Loucy (cell line): Measurements from ENCODE around the gene GGACT.

Experiments used
- H2AFZ ChIP-seq: fragments of 200-600 bp; sonication (generic); 2 replicates; pipeline ENCODE4 v1.6.0; 2016; ENCODE audit warnings: antibody characterized with exemption, mild to moderate bottlenecking, low read length, moderate library complexity
- H3F3A ChIP-seq: fragments of 200-600 bp; 2 replicates; pipeline ENCODE4 v1.6.0; 2016; ENCODE audit warnings: antibody characterized with exemption, low read depth, mild to moderate bottlenecking
- H3K27me3 ChIP-seq: fragments of 200-600 bp; sonication (generic); 2 replicates; pipeline ENCODE4 v1.6.1; 2014; ENCODE audit warnings: low read length, mild to moderate bottlenecking; ENCODE audit not compliant: insufficient read depth, poor library complexity, severe bottlenecking
- H3K36me3 ChIP-seq: fragments of 200-600 bp; sonication (generic); 2 replicates; pipeline ENCODE4 v1.6.1; 2016; ENCODE audit warnings: low read length; ENCODE audit not compliant: insufficient read depth
- H3K4me1 ChIP-seq: fragments of 200-600 bp; sonication (generic); 2 replicates; pipeline ENCODE4 v1.5.1; 2014; ENCODE audit warnings: low read length, mild to moderate bottlenecking; ENCODE audit not compliant: insufficient read depth, poor library complexity, severe bottlenecking
- H3K4me2 ChIP-seq: fragments of 200-600 bp; sonication (generic); 2 replicates; pipeline ENCODE4 v1.6.0; 2014; ENCODE audit warnings: antibody characterized with exemption, low read length, low read depth, mild to moderate bottlenecking; ENCODE audit not compliant: poor library complexity, severe bottlenecking
- H3K4me3 ChIP-seq: fragments of 200-600 bp; sonication (generic); 2 replicates; pipeline ENCODE4 v1.5.1; 2014; ENCODE audit warnings: low read length, mild to moderate bottlenecking, mixed read lengths; ENCODE audit not compliant: poor library complexity, severe bottlenecking
- H3K79me2 ChIP-seq: fragments of 200-600 bp; sonication (generic); 2 replicates; pipeline ENCODE4 v1.6.1; 2014; ENCODE audit warnings: low read length; ENCODE audit not compliant: insufficient read depth
- H3K9ac ChIP-seq: fragments of 200-600 bp; sonication (generic); 2 replicates; pipeline ENCODE4 v1.6.0; 2014; ENCODE audit warnings: mild to moderate bottlenecking, low read depth, low read length, moderate library complexity; ENCODE audit not compliant: poor library complexity, severe bottlenecking
- H3K9me2 ChIP-seq: fragments of 200-600 bp; sonication (generic); replicated peaks from 2 replicates; pipeline ENCODE4 v1.6.1; 2016; ENCODE audit warnings: low read depth, low read length, mixed read lengths
- H3K9me3 ChIP-seq: fragments of 200-600 bp; sonication (generic); 2 replicates; pipeline ENCODE4 v1.6.1; 2014; ENCODE audit warnings: mild to moderate bottlenecking, antibody characterized with exemption, low read length, low read depth; ENCODE audit not compliant: insufficient read depth
- H4K20me1 ChIP-seq: fragments of 200-600 bp; sonication (generic); 2 replicates; pipeline ENCODE4 v1.6.0; 2014; ENCODE audit warnings: antibody characterized with exemption, low read length, mild to moderate bottlenecking; ENCODE audit not compliant: insufficient read depth, poor library complexity, severe bottlenecking
- CTCF ChIP-seq: fragments of 200-600 bp; sonication (generic); conservative IDR thresholded peaks from 2 replicates; pipeline ENCODE4 v1.5.1; 2014; ENCODE audit warnings: mild to moderate bottlenecking, antibody characterized with exemption, low read length
- EZH2phosphoT487 ChIP-seq: fragments of 200-600 bp; IDR thresholded peaks from 2 replicates; pipeline ENCODE4 v1.6.1; 2018; ENCODE audit warnings: antibody characterized with exemption, mild to moderate bottlenecking, moderate library complexity, borderline replicate concordance

Gene GGACT

GRCh38 chr13:100521851-100522617 lies 66.6 kb downstream of the GGACT start:
- peak overlapping the region; percentile 72 for H3K4me2 ChIP-seq
- no peaks in the 10 kb centered on the region for H3F3A ChIP-seq
- H3K36me3 ChIP-seq, result no peaks in the 10 kb centered on the region
- H3K9ac ChIP-seq, result no peak overlapping the region
- no peak overlapping the region for H2AFZ ChIP-seq
- H3K79me2 ChIP-seq, result no peaks in the 10 kb centered on the region
- H3K27me3 ChIP-seq, result no peaks in the 10 kb centered on the region
- H3K9me3 ChIP-seq, result no peaks in the 10 kb centered on the region
- TF ChIP-seq CTCF (no peak), EZH2phosphoT487 (peak; percentile 56; the same call in 1 of the 2 replicates)
- H3K4me1 ChIP-seq, result peaks cover 18% of the 10 kb centered on the region
- H3K4me3 ChIP-seq, result peak overlapping the region; percentile 65
- peaks cover 27% of the 10 kb centered on the region for H4K20me1 ChIP-seq
- H3K9me2 ChIP-seq, result no peaks in the 10 kb centered on the region

- Histone ChIP-seq H3F3A (no peaks in the 10 kb centered on the region), H2AFZ (no peak overlapping the region), H3K9ac (no peak overlapping the region), H3K4me3 (peak overlapping the region; percentile 65), H3K4me1 (peaks cover 18% of the 10 kb centered on the region), H3K4me2 (peak overlapping the region; percentile 72), H3K27me3 (no peaks in the 10 kb centered on the region), H3K9me3 (no peaks in the 10 kb centered on the region), H3K79me2 (no peaks in the 10 kb centered on the region), H3K9me2 (no peaks in the 10 kb centered on the region), H4K20me1 (peaks cover 27% of the 10 kb centered on the region), H3K36me3 (no peaks in the 10 kb centered on the region)
- TF ChIP-seq CTCF (no peak), EZH2phosphoT487 (no peak)
These were observed 67.4 kb downstream of the GGACT start for GRCh38 chr13:100520936-100521850.

DNA sequence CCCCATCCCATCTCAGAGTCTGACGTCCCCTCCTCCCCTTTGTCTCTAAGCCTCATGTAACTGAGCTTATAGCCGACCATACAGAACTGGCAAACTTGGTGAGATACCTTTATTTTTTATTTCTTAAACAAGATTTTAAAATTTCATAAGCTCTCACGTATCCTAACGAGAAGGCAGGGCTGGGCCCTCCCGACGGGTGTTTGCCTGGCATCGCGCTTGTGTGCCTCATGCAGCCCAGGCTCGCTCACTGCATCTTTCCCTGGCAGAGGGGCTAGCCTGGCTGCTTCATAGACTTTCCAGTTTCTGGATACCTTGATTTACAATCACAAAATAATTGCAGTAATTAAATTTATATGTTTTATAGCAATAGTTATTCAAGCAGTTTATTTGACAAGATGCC lies 69.0 kb downstream of the GGACT start:
- Histone ChIP-seq H3K4me3 (no peak overlapping the region), H3K9ac (no peak overlapping the region), H4K20me1 (peaks cover 27% of the 10 kb centered on the region), H2AFZ (no peak overlapping the region), H3K4me2 (no peak overlapping the region), H3K27me3 (no peaks in the 10 kb centered on the region), H3K79me2 (no peaks in the 10 kb centered on the region), H3F3A (no peaks in the 10 kb centered on the region), H3K9me2 (no peaks in the 10 kb centered on the region), H3K36me3 (peaks cover 5% of the 10 kb centered on the region; the same call in 1 of the 2 replicates), H3K4me1 (peaks cover 18% of the 10 kb centered on the region), H3K9me3 (no peaks in the 10 kb centered on the region)
- TF ChIP-seq CTCF (no peak), EZH2phosphoT487 (no peak)
